Tibial nerve (tissue), 4 donors: ENCODE measurements around the gene TM4SF4. TPM values are rescaled to one million over a fixed set of nuclear protein-coding genes. Genes with fewer than 3 reads are reported as not detected.

ENCODE experiments used
- DNase-seq, 2 donors: peaks; one replicate each; pipeline ENCODE4 v3.0.0-alpha.2; 2019; ENCODE audit warnings: low spot score in 2 of 2
- H3K27ac ChIP-seq, 4 donors: fragments of 200-600 bp; sonication (generic) in 3 of 4; one replicate each; pipeline ENCODE4 v1.5.1; 2017 to 2019; ENCODE audit warnings: mild to moderate bottlenecking in 1 of 4
- H3K27me3 ChIP-seq, 2 donors: fragments of 200-600 bp; sonication (generic) in 1 of 2; one replicate each; pipeline versions ENCODE4 v1.5.1 to v1.6.0; 2017 to 2019
- H3K36me3 ChIP-seq, 3 donors: fragments of 200-600 bp; sonication (generic); one replicate each; pipeline ENCODE4 v1.5.1; 2018 to 2019
- H3K4me1 ChIP-seq, 4 donors: fragments of 200-600 bp; sonication (generic) in 3 of 4; one replicate each; pipeline ENCODE4 v1.5.1; 2017 to 2019
- H3K4me3 ChIP-seq, 4 donors: fragments of 200-600 bp; sonication (generic) in 3 of 4; one replicate each; pipeline ENCODE4 v1.5.1; 2017 to 2019; ENCODE audit warnings: mild to moderate bottlenecking in 1 of 4, moderate library complexity in 1 of 4
- H3K9me3 ChIP-seq, 4 donors: fragments of 200-600 bp; sonication (generic) in 3 of 4; one replicate each; pipeline ENCODE4 v1.5.1; 2017 to 2019
- EP300 ChIP-seq, 2 donors: sonication (generic); formaldehyde crosslinking; IDR thresholded peaks; one replicate each; pipeline ENCODE4 v1.6.1; 2017; ENCODE audit warnings: antibody characterized with exemption in 2 of 2, mild to moderate bottlenecking in 1 of 2
- POLR2A ChIP-seq, 2 donors: fragments of 450-650 bp; IDR thresholded peaks; one replicate each; pipeline ENCODE4 v1.6.1; 2017; ENCODE audit warnings: antibody characterized with exemption in 2 of 2, mild to moderate bottlenecking in 2 of 2, moderate library complexity in 2 of 2
- WGBS, 2 donors: methylation state at CpG; one replicate each; pipeline ENCODE4 v1.1.5; 2018; 5-methylcytosine and 5-hydroxymethylcytosine counted together
- total RNA-seq, 4 donors: library from RNA; depleted of rRNA; stranded (reverse); fragments of >200 nt; gene quantifications; one replicate each; pipeline ENCODE4 v1.1.0, GENCODE V29; 2016
- TF ChIP-seq, protein P1 (sequence below), 5 experiments: fragments of 200-600 bp in 3 of 5; fragments of 450-650 bp in 2 of 5; sonication (generic) in 3 of 5; IDR thresholded peaks; one replicate each; pipeline ENCODE4 v1.5.1; 2016 to 2019; ENCODE audit warnings: antibody characterized with exemption in 5 of 5, mild to moderate bottlenecking in 3 of 5, moderate library complexity in 2 of 5

The TM4SF4 gene
- total RNA-seq, 4 donors from 2014 or later, result not detected

- 12 to 13% methylated on average over 8 of the region's 8 CpGs for WGBS, 2 donors
- Histone ChIP-seq H3K4me3 (no peak overlapping the region), H3K27me3 (no peaks in the 10 kb centered on the region), H3K9me3 (no peaks in the 10 kb centered on the region), H3K27ac (peak overlapping the region; percentile 12 to 93 (median 55)), H3K4me1 (peaks cover 0 to 96% (median 59%) of the 10 kb centered on the region in 4 donors), H3K36me3 (no peaks in the 10 kb centered on the region)
- no peak for DNase-seq
- TF ChIP-seq EP300 (IDR thresholded peaks at IDR 0.05), result no peak
- no peak for TF ChIP-seq POLR2A (IDR thresholded peaks at IDR 0.05)
- TF ChIP-seq, protein P1, sequence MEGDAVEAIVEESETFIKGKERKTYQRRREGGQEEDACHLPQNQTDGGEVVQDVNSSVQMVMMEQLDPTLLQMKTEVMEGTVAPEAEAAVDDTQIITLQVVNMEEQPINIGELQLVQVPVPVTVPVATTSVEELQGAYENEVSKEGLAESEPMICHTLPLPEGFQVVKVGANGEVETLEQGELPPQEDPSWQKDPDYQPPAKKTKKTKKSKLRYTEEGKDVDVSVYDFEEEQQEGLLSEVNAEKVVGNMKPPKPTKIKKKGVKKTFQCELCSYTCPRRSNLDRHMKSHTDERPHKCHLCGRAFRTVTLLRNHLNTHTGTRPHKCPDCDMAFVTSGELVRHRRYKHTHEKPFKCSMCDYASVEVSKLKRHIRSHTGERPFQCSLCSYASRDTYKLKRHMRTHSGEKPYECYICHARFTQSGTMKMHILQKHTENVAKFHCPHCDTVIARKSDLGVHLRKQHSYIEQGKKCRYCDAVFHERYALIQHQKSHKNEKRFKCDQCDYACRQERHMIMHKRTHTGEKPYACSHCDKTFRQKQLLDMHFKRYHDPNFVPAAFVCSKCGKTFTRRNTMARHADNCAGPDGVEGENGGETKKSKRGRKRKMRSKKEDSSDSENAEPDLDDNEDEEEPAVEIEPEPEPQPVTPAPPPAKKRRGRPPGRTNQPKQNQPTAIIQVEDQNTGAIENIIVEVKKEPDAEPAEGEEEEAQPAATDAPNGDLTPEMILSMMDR (IDR thresholded peaks at IDR 0.05), result no peak
Observed at GRCh38 chr3:149532489-149533180, 58.1 kb downstream of the TM4SF4 start.

GRCh38 chr3:149534082-149534481, 59.6 kb downstream of the TM4SF4 start:
- Histone ChIP-seq H3K36me3 (no peaks in the 10 kb centered on the region), H3K9me3 (no peaks in the 10 kb centered on the region), H3K4me1 (peaks cover 0 to 94% (median 49%) of the 10 kb centered on the region in 4 donors), H3K4me3 (no peak overlapping the region), H3K27me3 (no peaks in the 10 kb centered on the region), H3K27ac (peak overlapping the region in 2 of 4 donors; percentile 74 to 93)
- TF ChIP-seq POLR2A (IDR thresholded peaks at IDR 0.05) (no peak), EP300 (IDR thresholded peaks at IDR 0.05) (no peak)
- TF ChIP-seq, protein P1 (IDR thresholded peaks at IDR 0.05), result no peak
- no peak for DNase-seq
- WGBS, 2 donors, result 77 to 83% methylated on average over 4 of the region's 4 CpGs

- H3K4me1 ChIP-seq, result peaks cover 0 to 95% (median 52%) of the 10 kb centered on the region in 4 donors
- no peaks in the 10 kb centered on the region for H3K9me3 ChIP-seq
- no peaks in the 10 kb centered on the region for H3K36me3 ChIP-seq
- TF ChIP-seq EP300 (IDR thresholded peaks at IDR 0.05) (peak in 1 of 2 donors; percentile 24), POLR2A (IDR thresholded peaks at IDR 0.05) (no peak)
- TF ChIP-seq, protein P1 (IDR thresholded peaks at IDR 0.05), result no peak
- WGBS, 2 donors, result 25 to 35% methylated on average over 3 of the region's 3 CpGs
- DNase-seq, result no peak
- peak overlapping the region; percentile 5 to 93 (median 55) for H3K27ac ChIP-seq
- peak overlapping the region in 2 of 4 donors; percentile 16 to 19 for H3K4me3 ChIP-seq
- H3K27me3 ChIP-seq, result no peaks in the 10 kb centered on the region
Observed at GRCh38 chr3:149534671-149535332, 60.3 kb downstream of the TM4SF4 start.

GRCh38 chr3:149535333-149535685, 60.8 kb downstream of the TM4SF4 start:
- no peaks in the 10 kb centered on the region for H3K9me3 ChIP-seq
- H3K36me3 ChIP-seq, result no peaks in the 10 kb centered on the region
- TF ChIP-seq POLR2A (IDR thresholded peaks at IDR 0.05) (no peak), EP300 (IDR thresholded peaks at IDR 0.05) (no peak)
- TF ChIP-seq, protein P1 (IDR thresholded peaks at IDR 0.05), result no peak
- no peak for DNase-seq
- H3K4me3 ChIP-seq, result peak overlapping the region in 2 of 4 donors; percentile 16 to 19
- H3K27me3 ChIP-seq, result no peaks in the 10 kb centered on the region
- peaks cover 0 to 96% (median 53%) of the 10 kb centered on the region in 4 donors for H3K4me1 ChIP-seq
- peak overlapping the region; percentile 5 to 93 (median 55) for H3K27ac ChIP-seq
- WGBS, 2 donors, result 25 to 37% methylated on average over 8 of the region's 8 CpGs

- no peaks in the 10 kb centered on the region for H3K9me3 ChIP-seq
- H3K27ac ChIP-seq, result peak overlapping the region in 2 of 4 donors; percentile 74 to 93
- no peak for TF ChIP-seq EP300 (IDR thresholded peaks at IDR 0.05)
- no peaks in the 10 kb centered on the region for H3K27me3 ChIP-seq
- H3K4me3 ChIP-seq, result no peak overlapping the region
- H3K4me1 ChIP-seq, result peaks cover 0 to 96% (median 54%) of the 10 kb centered on the region in 4 donors
- peaks cover 0 to 2% (median 0%) of the 10 kb centered on the region in 3 donors for H3K36me3 ChIP-seq
- no peak for DNase-seq
- WGBS, 2 donors, result 17 to 42% methylated on average over 11 of the region's 11 CpGs
Observed at GRCh38 chr3:149536429-149536828, 61.9 kb downstream of the TM4SF4 start.
